OCI-LY7 (cell line): ENCODE results near the gene BMAL2. TPM values are rescaled to one million over a fixed set of nuclear protein-coding genes. Genes with fewer than 3 reads are reported as not detected.

ENCODE experiments used
- BruUV-seq: library from RNA; stranded (reverse); fragments of 400-500 nt; replicated peaks from 2 replicates; lab custom pipeline; 2021; lab: Mats Ljungman, UMichigan
- CTCF ChIA-PET: fragments of 300-600 bp; sonication (Branson Sonifier 250); formaldehyde crosslinking; loops from one replicate; lab custom pipeline; 2022; ENCODE audit warnings: antibody characterized with exemption; ENCODE audit not compliant: unreplicated experiment; lab: Charles Lee
- POLR2A ChIA-PET: fragments of 300-600 bp; sonication (Branson Sonifier 250); formaldehyde crosslinking; loops from one replicate; lab custom pipeline; 2022; ENCODE audit warnings: antibody characterized with exemption; lab: Charles Lee
- DNase-seq: peaks from one replicate; pipeline ENCODE4 v3.0.0-alpha.2; 2015; ENCODE audit warnings: low spot score
- H2AFZ ChIP-seq: fragments of 200-600 bp; sonication (generic), shearing (Covaris generic); 2 replicates; pipeline ENCODE4 v1.6.1; 2014; ENCODE audit warnings: mild to moderate bottlenecking, antibody characterized with exemption, low read length, moderate library complexity
- H3K27ac ChIP-seq: fragments of 200-600 bp; sonication (generic); 2 replicates; pipeline ENCODE4 v1.5.1; 2014; ENCODE audit warnings: mixed run types, low read depth, mild to moderate bottlenecking, moderate library complexity, low read length, inconsistent platforms; ENCODE audit not compliant: poor library complexity, severe bottlenecking
- H3K36me3 ChIP-seq: fragments of 200-600 bp; sonication (generic); 2 replicates; pipeline ENCODE4 v1.6.1; 2014; ENCODE audit warnings: mild to moderate bottlenecking, antibody characterized with exemption, low read length, moderate library complexity, mixed read lengths; ENCODE audit not compliant: insufficient read depth
- H3K4me1 ChIP-seq: fragments of 200-600 bp; sonication (generic); 2 replicates; pipeline ENCODE4 v1.5.1; 2014; ENCODE audit warnings: mild to moderate bottlenecking, low read length; ENCODE audit not compliant: insufficient read depth, poor library complexity, severe bottlenecking
- H3K4me2 ChIP-seq: fragments of 200-600 bp; sonication (generic); 2 replicates; pipeline ENCODE4 v1.6.1; 2014; ENCODE audit warnings: mild to moderate bottlenecking, low read length
- H3K4me3 ChIP-seq: fragments of 200-600 bp; sonication (generic); 2 replicates; pipeline ENCODE4 v1.5.1; 2014; ENCODE audit warnings: mild to moderate bottlenecking, low read depth, low read length; ENCODE audit not compliant: poor library complexity, severe bottlenecking
- H3K79me2 ChIP-seq: fragments of 200-600 bp; sonication (generic); 2 replicates; pipeline ENCODE4 v1.6.1; 2016; ENCODE audit warnings: low read depth, mild to moderate bottlenecking, low read length, moderate library complexity, mixed read lengths; ENCODE audit not compliant: insufficient read depth
- H3K9me2 ChIP-seq: fragments of 200-600 bp; sonication (generic); 2 replicates; pipeline ENCODE4 v1.6.1; 2016; ENCODE audit warnings: mild to moderate bottlenecking, low read length, mixed read lengths; ENCODE audit not compliant: insufficient read depth
- H3K9me3 ChIP-seq: fragments of 200-600 bp; sonication (generic); 2 replicates; pipeline ENCODE4 v1.6.1; 2014; ENCODE audit warnings: mild to moderate bottlenecking, mixed run types, low read length, mixed read lengths
- H4K20me1 ChIP-seq: fragments of 200-600 bp; sonication (generic); 2 replicates; pipeline ENCODE4 v1.6.1; 2014; ENCODE audit warnings: mild to moderate bottlenecking, antibody characterized with exemption, low read length, moderate library complexity, mixed read lengths; ENCODE audit not compliant: insufficient read depth
- CTCF ChIP-seq: fragments of 200-600 bp; sonication (generic); conservative IDR thresholded peaks from 2 replicates; pipeline ENCODE4 v1.5.1; 2014; ENCODE audit warnings: mild to moderate bottlenecking, antibody characterized with exemption, low read length, moderate library complexity, mixed read lengths
- EZH2phosphoT487 ChIP-seq: fragments of 200-600 bp; sonication (generic); IDR thresholded peaks from 2 replicates; pipeline ENCODE4 v1.6.1; 2018; ENCODE audit warnings: low read depth, borderline replicate concordance, mild to moderate bottlenecking, mixed run types, antibody characterized with exemption, low read length, moderate library complexity, mixed read lengths
- intact Hi-C: fragments of 100-400 bp; cut with micrococcal nuclease; formaldehyde crosslinking; loops from one replicate; pipeline ENCODE4 v1.10.0; 2022; ENCODE audit not compliant: unreplicated experiment
- total RNA-seq, 2 experiments: library from RNA; depleted of rRNA in 1 of 2; stranded (reverse); fragments of >200 nt in 1 of 2; shearing (Covaris generic) in 1 of 2; gene quantifications; 2 replicates each; pipeline ENCODE4 v1.2.3, GENCODE V29; 2014 to 2022

BMAL2 gene
- total RNA-seq, 2 experiments from 2014 or later = 0.06 TPM; not detected in 1

- Histone ChIP-seq H3K4me1 (no peaks in the 10 kb centered on the region), H3K79me2 (no peaks in the 10 kb centered on the region), H3K4me3 (no peak overlapping the region), H3K27ac (no peak overlapping the region), H4K20me1 (no peaks in the 10 kb centered on the region), H3K4me2 (no peak overlapping the region), H3K9me3 (no peaks in the 10 kb centered on the region), H2AFZ (no peak overlapping the region), H3K9me2 (no peaks in the 10 kb centered on the region), H3K36me3 (peaks cover 7% of the 10 kb centered on the region; the same call in 1 of the 2 replicates)
- CTCF ChIA-PET = no interaction called here
- DNase-seq = no peak
- BruUV-seq = no TSS peak
- POLR2A ChIA-PET = no interaction called here
- TF ChIP-seq EZH2phosphoT487 (no peak), CTCF (no peak)
- intact Hi-C loops = loop anchor here (5.0 to 10.0 kb wide), 3 partner anchors 88 to 475 kb away; partner anchors contain the start of gene ITPR2
Measured at GRCh38 chr12:27309995-27310315, 22.7 kb upstream of the BMAL2 start.

GRCh38 chr12:27316947-27317346 is 15.7 kb upstream of the BMAL2 start:
- BruUV-seq = no TSS peak
- TF ChIP-seq CTCF (no peak), EZH2phosphoT487 (no peak)
- POLR2A ChIA-PET = interaction anchor here (0.8 to 2.9 kb wide), 3 partner anchors 11 to 300 kb away, joined by 3 to 8 read pairs (median 7); no protein-coding TSS in a partner anchor

GRCh38 chr12:27319409-27319808 is 13.2 kb upstream of the BMAL2 start:
- Histone ChIP-seq H3K4me2 (no peak overlapping the region), H3K4me3 (no peak overlapping the region), H4K20me1 (no peaks in the 10 kb centered on the region), H2AFZ (no peak overlapping the region), H3K36me3 (peaks cover 4% of the 10 kb centered on the region; the same call in 1 of the 2 replicates), H3K9me2 (no peaks in the 10 kb centered on the region), H3K27ac (no peak overlapping the region), H3K4me1 (no peaks in the 10 kb centered on the region), H3K9me3 (no peaks in the 10 kb centered on the region), H3K79me2 (no peaks in the 10 kb centered on the region)
- no peak for DNase-seq
- ChIA-PET CTCF (no interaction called here), POLR2A (interaction anchor here (0.7 kb wide), 1 partner anchor 184 kb away, joined by 4 read pairs; no protein-coding TSS in a partner anchor)
- intact Hi-C loops = no loop called here
- TF ChIP-seq EZH2phosphoT487 (no peak), CTCF (no peak)
- BruUV-seq = no TSS peak

More at GRCh38 chr12:27316947-27317346, 15.7 kb upstream of the BMAL2 start:
- Histone ChIP-seq H3K36me3 (peaks cover 4% of the 10 kb centered on the region; the same call in 1 of the 2 replicates), H3K79me2 (no peaks in the 10 kb centered on the region), H3K4me2 (no peak overlapping the region), H2AFZ (no peak overlapping the region), H3K27ac (no peak overlapping the region), H3K9me3 (no peaks in the 10 kb centered on the region), H3K4me3 (no peak overlapping the region), H3K9me2 (no peaks in the 10 kb centered on the region), H3K4me1 (no peaks in the 10 kb centered on the region), H4K20me1 (no peaks in the 10 kb centered on the region)
- intact Hi-C loops = no loop called here
- DNase-seq = no peak
- CTCF ChIA-PET = no interaction called here
